Activated naive CD8-positive, alpha-beta T cell (primary cell): ENCODE results near the gene HOXD8.
A peak's percentile ranks its signal among the peaks of the same experiment; 100 is the strongest.

Source experiments
- H3K27ac Mint-ChIP-seq: one replicate; pipeline ENCODE4 v1.8.0; 2021; ENCODE audit warnings: mixed read lengths
- H3K27me3 Mint-ChIP-seq: one replicate; pipeline ENCODE4 v1.8.0; 2021; ENCODE audit warnings: mixed read lengths
- H3K36me3 Mint-ChIP-seq: one replicate; pipeline ENCODE4 v1.8.0; 2021; ENCODE audit warnings: mixed read lengths
- H3K4me1 Mint-ChIP-seq: one replicate; pipeline ENCODE4 v1.8.0; 2021; ENCODE audit warnings: low read depth, mixed read lengths
- H3K4me3 Mint-ChIP-seq: one replicate; pipeline ENCODE4 v1.8.0; 2021; ENCODE audit warnings: mild to moderate bottlenecking, mixed read lengths
- H3K9me3 Mint-ChIP-seq: one replicate; pipeline ENCODE4 v1.8.0; 2021; ENCODE audit warnings: low read depth, mixed read lengths

HOXD8 gene

GRCh38 chr2:176136374-176137251 lies 7.1 kb downstream of the HOXD8 start:
- peaks cover 5% of the 10 kb centered on the region for H3K36me3 Mint-ChIP-seq
- H3K9me3 Mint-ChIP-seq = no peaks in the 10 kb centered on the region
- H3K27me3 Mint-ChIP-seq = peaks cover 73% of the 10 kb centered on the region
- peak overlapping the region; percentile 64 for H3K4me3 Mint-ChIP-seq
- peaks cover 40% of the 10 kb centered on the region for H3K4me1 Mint-ChIP-seq
- no peak overlapping the region for H3K27ac Mint-ChIP-seq

- no peak overlapping the region for H3K27ac Mint-ChIP-seq
Observed at GRCh38 chr2:176137252-176137580, 7.7 kb downstream of the HOXD8 start.

GRCh38 chr2:176137906-176138305 lies 8.4 kb downstream of the HOXD8 start:
- peaks cover 65% of the 10 kb centered on the region for H3K27me3 Mint-ChIP-seq
- no peak overlapping the region for H3K4me3 Mint-ChIP-seq
- peaks cover 5% of the 10 kb centered on the region for H3K36me3 Mint-ChIP-seq
- no peak overlapping the region for H3K27ac Mint-ChIP-seq
- no peaks in the 10 kb centered on the region for H3K9me3 Mint-ChIP-seq
- H3K4me1 Mint-ChIP-seq = peaks cover 32% of the 10 kb centered on the region

More at GRCh38 chr2:176137252-176137580, 7.7 kb downstream of the HOXD8 start:
- H3K27me3 Mint-ChIP-seq = peaks cover 71% of the 10 kb centered on the region
- no peaks in the 10 kb centered on the region for H3K9me3 Mint-ChIP-seq
- peaks cover 37% of the 10 kb centered on the region for H3K4me1 Mint-ChIP-seq
- H3K36me3 Mint-ChIP-seq = peaks cover 5% of the 10 kb centered on the region
- no peak overlapping the region for H3K4me3 Mint-ChIP-seq

DNA sequence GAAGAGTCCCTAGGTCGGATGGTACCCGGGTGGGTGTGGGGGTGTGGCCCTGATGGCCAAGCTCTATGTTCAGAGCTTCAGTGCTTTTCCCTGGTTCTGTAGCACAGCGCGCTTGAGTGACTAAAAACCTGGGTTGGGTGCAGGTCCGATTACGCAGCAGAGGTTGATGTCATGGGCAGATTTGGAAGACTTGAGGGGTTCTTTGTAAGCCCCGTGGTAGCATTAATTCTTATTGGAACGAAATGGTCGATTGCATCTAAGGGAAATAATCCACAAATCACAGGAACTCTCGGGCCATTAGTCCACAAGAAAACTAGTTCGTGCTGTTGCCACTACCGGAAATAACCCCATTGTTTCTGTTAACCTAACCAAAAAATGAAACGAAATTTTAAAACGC lies 9.0 kb downstream of the HOXD8 start:
- Mint-ChIP-seq H3K9me3 (no peaks in the 10 kb centered on the region), H3K4me3 (peak overlapping the region; percentile 63), H3K27ac (no peak overlapping the region), H3K27me3 (peaks cover 63% of the 10 kb centered on the region), H3K36me3 (peaks cover 5% of the 10 kb centered on the region), H3K4me1 (peaks cover 31% of the 10 kb centered on the region)

GRCh38 chr2:176138923-176139660 lies 9.6 kb downstream of the HOXD8 start:
- H3K27ac Mint-ChIP-seq = no peak overlapping the region
- H3K4me1 Mint-ChIP-seq = peaks cover 31% of the 10 kb centered on the region
- H3K4me3 Mint-ChIP-seq = peak overlapping the region; percentile 63
- peaks cover 62% of the 10 kb centered on the region for H3K27me3 Mint-ChIP-seq
- H3K36me3 Mint-ChIP-seq = peaks cover 5% of the 10 kb centered on the region
- H3K9me3 Mint-ChIP-seq = no peaks in the 10 kb centered on the region

- H3K4me3 Mint-ChIP-seq = peak overlapping the region; percentile 35
- H3K36me3 Mint-ChIP-seq = peaks cover 5% of the 10 kb centered on the region
- peaks cover 55% of the 10 kb centered on the region for H3K27me3 Mint-ChIP-seq
- H3K27ac Mint-ChIP-seq = no peak overlapping the region
- H3K9me3 Mint-ChIP-seq = no peaks in the 10 kb centered on the region
- peaks cover 31% of the 10 kb centered on the region for H3K4me1 Mint-ChIP-seq
Observed at GRCh38 chr2:176139661-176140512, 10.4 kb downstream of the HOXD8 start.

DNA sequence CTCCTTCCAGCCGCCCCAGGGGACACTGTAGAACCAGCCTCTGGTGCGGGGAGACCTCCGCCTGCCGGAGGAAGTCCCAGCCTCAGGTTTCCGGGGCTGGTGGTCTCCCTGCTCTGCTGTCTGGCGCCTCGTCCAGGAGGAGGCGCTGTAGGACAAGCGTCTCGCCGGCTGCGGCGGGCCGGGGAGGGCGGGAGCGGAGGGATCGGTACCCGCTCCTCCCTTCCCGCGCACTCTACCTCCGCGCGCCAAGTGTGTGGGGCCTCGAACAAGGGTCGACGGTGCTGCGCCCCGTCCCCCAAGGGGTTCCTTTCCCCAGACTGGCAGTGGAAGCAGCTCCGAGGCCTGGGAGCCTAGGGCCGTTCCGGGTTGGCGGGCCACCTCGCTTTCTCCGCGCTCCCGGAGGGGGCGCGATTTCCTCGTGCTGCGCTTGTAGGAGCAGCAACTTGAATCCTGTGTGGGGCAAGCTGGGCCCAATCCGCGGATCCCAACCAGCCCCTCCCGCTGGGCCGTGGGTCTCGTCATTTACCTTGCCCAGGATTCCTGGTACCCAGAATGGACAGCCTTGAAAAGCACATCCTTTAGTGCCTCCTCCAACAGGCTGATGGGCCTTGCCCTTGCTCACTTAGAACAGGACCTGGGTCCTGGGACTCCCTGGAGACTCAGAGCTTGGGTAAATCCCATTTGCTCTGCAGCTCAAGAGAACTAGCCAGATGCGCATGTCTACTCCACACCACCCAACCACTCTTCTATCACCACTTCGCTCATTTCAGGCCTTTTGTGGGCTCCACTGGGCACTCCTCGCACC lies 11.2 kb downstream of the HOXD8 start:
- peaks cover 52% of the 10 kb centered on the region for H3K27me3 Mint-ChIP-seq
- peak overlapping the region; percentile 35 for H3K4me3 Mint-ChIP-seq
- no peaks in the 10 kb centered on the region for H3K9me3 Mint-ChIP-seq
- H3K36me3 Mint-ChIP-seq = peaks cover 4% of the 10 kb centered on the region
- H3K4me1 Mint-ChIP-seq = peaks cover 27% of the 10 kb centered on the region
- H3K27ac Mint-ChIP-seq = no peak overlapping the region

GRCh38 chr2:176142281-176142680 lies 12.8 kb downstream of the HOXD8 start:
- Mint-ChIP-seq H3K27me3 (peaks cover 61% of the 10 kb centered on the region), H3K9me3 (no peaks in the 10 kb centered on the region), H3K4me3 (no peak overlapping the region), H3K27ac (no peak overlapping the region), H3K4me1 (peaks cover 20% of the 10 kb centered on the region), H3K36me3 (peaks cover 3% of the 10 kb centered on the region)

GRCh38 chr2:176145085-176145969 lies 15.8 kb downstream of the HOXD8 start:
- H3K27me3 Mint-ChIP-seq = peaks cover 58% of the 10 kb centered on the region
- peaks cover 14% of the 10 kb centered on the region for H3K4me1 Mint-ChIP-seq
- no peaks in the 10 kb centered on the region for H3K36me3 Mint-ChIP-seq

GRCh38 chr2:176146101-176146500 lies 16.6 kb downstream of the HOXD8 start:
- Mint-ChIP-seq H3K4me1 (peaks cover 14% of the 10 kb centered on the region), H3K4me3 (no peak overlapping the region), H3K9me3 (no peaks in the 10 kb centered on the region), H3K27ac (no peak overlapping the region), H3K36me3 (no peaks in the 10 kb centered on the region), H3K27me3 (peaks cover 61% of the 10 kb centered on the region)

More at GRCh38 chr2:176145085-176145969, 15.8 kb downstream of the HOXD8 start:
- Mint-ChIP-seq H3K9me3 (no peaks in the 10 kb centered on the region), H3K27ac (no peak overlapping the region), H3K4me3 (no peak overlapping the region)

GRCh38 chr2:176146645-176147044 lies 17.1 kb downstream of the HOXD8 start:
- Mint-ChIP-seq H3K36me3 (no peaks in the 10 kb centered on the region), H3K27ac (no peak overlapping the region), H3K27me3 (peaks cover 59% of the 10 kb centered on the region), H3K9me3 (no peaks in the 10 kb centered on the region), H3K4me1 (peaks cover 12% of the 10 kb centered on the region), H3K4me3 (no peak overlapping the region)

GRCh38 chr2:176147210-176147799 lies 17.8 kb downstream of the HOXD8 start:
- peaks cover 12% of the 10 kb centered on the region for H3K4me1 Mint-ChIP-seq
- H3K4me3 Mint-ChIP-seq = no peak overlapping the region
- no peaks in the 10 kb centered on the region for H3K9me3 Mint-ChIP-seq
- H3K27me3 Mint-ChIP-seq = peaks cover 57% of the 10 kb centered on the region
- no peak overlapping the region for H3K27ac Mint-ChIP-seq
- H3K36me3 Mint-ChIP-seq = no peaks in the 10 kb centered on the region
